GM12891 (cell line): ENCODE measurements around the gene COG1.

Experiments used
- PAX5 ChIP-seq: IDR thresholded peaks from 2 replicates; pipeline ENCODE4 v1.6.1; 2011; ENCODE audit warnings: low read length, moderate library complexity, mild to moderate bottlenecking; ENCODE audit not compliant: insufficient read depth, severe bottlenecking
- POLR2A ChIP-seq: IDR thresholded peaks from 2 replicates; pipeline ENCODE4 v1.6.1; 2011; ENCODE audit warnings: low read depth, low read length, control low read depth
- POLR2AphosphoS5 ChIP-seq: IDR thresholded peaks from 2 replicates; pipeline ENCODE4 v1.6.1; 2011; ENCODE audit warnings: low read depth, low read length, control low read depth
- POU2F2 ChIP-seq: IDR thresholded peaks from 2 replicates; pipeline ENCODE4 v1.6.1; 2011; ENCODE audit warnings: low read depth, mild to moderate bottlenecking, control low read depth, low read length, moderate library complexity
- SPI1 ChIP-seq: IDR thresholded peaks from 2 replicates; pipeline ENCODE4 v1.6.1; 2011; ENCODE audit warnings: low read depth, low read length, control low read depth
- TAF1 ChIP-seq: IDR thresholded peaks from 2 replicates; pipeline ENCODE4 v1.6.1; 2011; ENCODE audit warnings: low read depth, low read length, control low read depth

GRCh38 chr17:73194514-73195222 lies 1.8 kb downstream of the COG1 start:
- TF ChIP-seq POLR2A (no peak), POLR2AphosphoS5 (no peak), TAF1 (no peak), PAX5 (no peak), SPI1 (no peak), POU2F2 (no peak)
